HL-60 (cell line): ENCODE data around the gene ARNT2.

Experiments used
- DNase-seq, 2 experiments: peaks; one replicate each; pipeline ENCODE4 v3.0.0-alpha.2; 2010 to 2020; ENCODE audit warnings: low read depth in 1 of 2, low spot score in 1 of 2
- H3K27ac ChIP-seq: fragments of 250-450 bp; sonication (Bioruptor Pico); replicated peaks from 2 replicates; pipeline ENCODE4 v1.5.1; 2020; ENCODE audit warnings: mild to moderate bottlenecking, moderate library complexity
- H3K27me3 ChIP-seq: fragments of 250-450 bp; sonication (Bioruptor Pico); 2 replicates; pipeline ENCODE4 v1.5.1; 2021; ENCODE audit warnings: mild to moderate bottlenecking, moderate library complexity; ENCODE audit not compliant: insufficient read depth, poor library complexity, severe bottlenecking
- H3K4me3 ChIP-seq: replicated peaks from 2 replicates; pipeline ENCODE4 v1.5.1; 2011; ENCODE audit warnings: mild to moderate bottlenecking, control low read depth, low read length; ENCODE audit not compliant: insufficient read depth
- GABPA ChIP-seq: IDR thresholded peaks from 2 replicates; pipeline ENCODE4 v1.6.1; 2012; ENCODE audit warnings: low read depth
- POLR2AphosphoS5 ChIP-seq: IDR thresholded peaks from 2 replicates; pipeline ENCODE4 v1.6.1; 2012; ENCODE audit warnings: low read depth
- REST ChIP-seq: IDR thresholded peaks from 2 replicates; pipeline ENCODE4 v1.6.1; 2012; ENCODE audit warnings: low read depth; ENCODE audit not compliant: insufficient replicate concordance
- SPI1 ChIP-seq: IDR thresholded peaks from 2 replicates; pipeline ENCODE4 v1.6.1; 2012; ENCODE audit warnings: low read depth, mild to moderate bottlenecking, borderline replicate concordance
- TF ChIP-seq, protein P1 (sequence below): IDR thresholded peaks from one replicate; pipeline ENCODE4 v1.5.1; 2011; ENCODE audit warnings: low read length, control low read depth, inconsistent platforms; ENCODE audit not compliant: insufficient read depth

The ARNT2 gene

DNA sequence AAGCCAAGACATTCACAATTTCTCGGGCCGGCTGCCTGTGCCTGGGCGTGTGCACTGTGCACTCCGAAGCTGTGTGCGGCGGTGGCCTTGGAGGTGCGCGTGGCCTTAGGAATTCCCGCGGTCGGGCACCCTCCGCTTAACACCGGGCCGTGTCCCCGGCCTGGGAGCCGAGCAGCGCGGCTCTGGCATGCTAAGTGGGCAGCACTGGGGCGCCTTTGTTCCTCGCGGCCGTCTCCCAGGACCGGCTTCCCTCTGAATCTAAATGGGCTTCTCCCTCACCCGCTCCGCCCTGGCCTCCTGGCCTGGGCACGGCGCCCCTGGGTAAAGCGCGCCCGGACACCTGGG is 498 bp upstream of the ARNT2 start:
- Histone ChIP-seq H3K4me3 (no peak overlapping the region), H3K27ac (no peak overlapping the region), H3K27me3 (peaks cover 46% of the 10 kb centered on the region)
- DNase-seq, result no peak
- TF ChIP-seq REST, result no peak
- no peak for TF ChIP-seq SPI1
- no peak for TF ChIP-seq GABPA
- TF ChIP-seq, protein P1, sequence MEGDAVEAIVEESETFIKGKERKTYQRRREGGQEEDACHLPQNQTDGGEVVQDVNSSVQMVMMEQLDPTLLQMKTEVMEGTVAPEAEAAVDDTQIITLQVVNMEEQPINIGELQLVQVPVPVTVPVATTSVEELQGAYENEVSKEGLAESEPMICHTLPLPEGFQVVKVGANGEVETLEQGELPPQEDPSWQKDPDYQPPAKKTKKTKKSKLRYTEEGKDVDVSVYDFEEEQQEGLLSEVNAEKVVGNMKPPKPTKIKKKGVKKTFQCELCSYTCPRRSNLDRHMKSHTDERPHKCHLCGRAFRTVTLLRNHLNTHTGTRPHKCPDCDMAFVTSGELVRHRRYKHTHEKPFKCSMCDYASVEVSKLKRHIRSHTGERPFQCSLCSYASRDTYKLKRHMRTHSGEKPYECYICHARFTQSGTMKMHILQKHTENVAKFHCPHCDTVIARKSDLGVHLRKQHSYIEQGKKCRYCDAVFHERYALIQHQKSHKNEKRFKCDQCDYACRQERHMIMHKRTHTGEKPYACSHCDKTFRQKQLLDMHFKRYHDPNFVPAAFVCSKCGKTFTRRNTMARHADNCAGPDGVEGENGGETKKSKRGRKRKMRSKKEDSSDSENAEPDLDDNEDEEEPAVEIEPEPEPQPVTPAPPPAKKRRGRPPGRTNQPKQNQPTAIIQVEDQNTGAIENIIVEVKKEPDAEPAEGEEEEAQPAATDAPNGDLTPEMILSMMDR, result no peak
- no peak for TF ChIP-seq POLR2AphosphoS5

DNA sequence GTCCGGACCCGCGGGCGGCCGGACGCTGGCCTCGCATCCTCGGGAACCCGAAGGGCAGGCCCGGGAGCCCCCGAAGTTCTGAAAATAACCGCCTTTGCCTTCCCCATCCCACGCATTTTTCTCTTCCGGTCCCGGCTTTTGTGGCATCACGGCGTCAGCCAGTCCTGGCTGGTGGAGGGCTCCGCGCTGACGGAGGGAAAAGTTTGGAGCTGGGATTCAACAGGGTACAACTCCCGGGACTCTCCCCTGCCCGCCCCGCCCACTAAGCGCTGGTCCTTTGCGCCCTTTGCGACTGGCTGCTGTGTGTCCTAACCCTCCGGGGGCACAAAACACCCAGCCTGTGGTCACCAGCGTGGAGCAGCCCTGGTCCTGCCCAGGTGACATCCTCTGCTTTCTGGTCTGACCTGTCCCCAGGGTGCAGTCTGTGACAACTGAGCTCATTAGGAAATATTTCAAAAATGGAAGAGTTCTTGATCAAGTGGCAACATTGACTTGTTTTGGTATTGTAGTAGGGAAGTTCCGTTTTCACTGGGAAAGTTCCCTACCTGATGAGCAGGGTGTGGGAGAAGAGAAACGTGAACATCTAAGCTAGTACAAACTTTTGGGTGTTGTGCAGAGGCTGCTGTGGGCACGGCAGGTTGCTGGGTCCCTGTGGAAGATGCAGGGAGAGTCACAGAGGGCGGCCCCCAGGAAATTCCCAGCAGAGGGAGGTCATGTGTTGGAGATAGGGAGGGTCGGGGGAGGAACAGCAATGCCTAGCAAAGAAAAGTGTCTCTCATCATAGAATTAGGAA is 775 bp downstream of the ARNT2 start:
- no peak for DNase-seq
- TF ChIP-seq, protein P1, result no peak
- TF ChIP-seq SPI1 (no peak), REST (no peak), POLR2AphosphoS5 (no peak), GABPA (no peak)
- Histone ChIP-seq H3K4me3 (no peak overlapping the region), H3K27ac (no peak overlapping the region), H3K27me3 (peaks cover 46% of the 10 kb centered on the region)

DNA sequence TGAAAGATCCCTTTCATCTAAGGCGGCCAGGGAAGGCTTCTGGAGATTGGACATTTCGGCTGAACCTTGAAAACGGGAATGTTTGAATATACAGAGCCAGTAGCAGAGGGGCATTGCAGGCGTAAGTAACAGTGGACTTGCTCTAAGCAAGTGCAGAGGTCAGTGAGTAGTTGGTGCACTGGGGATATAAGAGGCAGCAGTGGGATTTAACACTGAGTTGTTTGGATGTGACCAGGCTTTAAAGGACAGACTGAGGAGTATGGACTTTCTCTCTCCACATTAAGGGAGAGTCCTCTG is 1.3 kb downstream of the ARNT2 start:
- Histone ChIP-seq H3K27me3 (peaks cover 43% of the 10 kb centered on the region), H3K4me3 (no peak overlapping the region), H3K27ac (no peak overlapping the region)
- no peak for TF ChIP-seq SPI1
- no peak for TF ChIP-seq GABPA
- no peak for TF ChIP-seq REST
- no peak for TF ChIP-seq POLR2AphosphoS5
- no peak for DNase-seq
